HG02943 (cell line): ENCODE measurements around the gene POU3F3.

Source experiments
- ATAC-seq: cut with Tn5 transposase; IDR thresholded peaks from one replicate; pipeline ENCODE4 v1.9.1; 2021; ENCODE audit warnings: mild to moderate bottlenecking, low read depth, moderate library complexity; ENCODE audit not compliant: unreplicated experiment

Gene POU3F3

GRCh38 chr2:104853534-104854497 lies at the start of gene POU3F3:
POU3F3 (plus strand) TSS chr2:104854115; CDS start chr2:104855511, 1,396 bp downstream.
- ATAC-seq = no peak

GRCh38 chr2:104804148-104804890 lies 49.6 kb upstream of the POU3F3 start:
- ATAC-seq = no peak

GRCh38 chr2:104812286-104812685 lies 41.6 kb upstream of the POU3F3 start:
- no peak for ATAC-seq

- no peak for ATAC-seq
Measured at GRCh38 chr2:104816143-104816542, 37.8 kb upstream of the POU3F3 start.

GRCh38 chr2:104818264-104818663 lies 35.7 kb upstream of the POU3F3 start:
- no peak for ATAC-seq

GRCh38 chr2:104820126-104820525 lies 33.8 kb upstream of the POU3F3 start:
- no peak for ATAC-seq

GRCh38 chr2:104825124-104825865 lies 28.6 kb upstream of the POU3F3 start:
- no peak for ATAC-seq

GRCh38 chr2:104826016-104826415 lies 27.9 kb upstream of the POU3F3 start:
- no peak for ATAC-seq

- no peak for ATAC-seq
Measured at GRCh38 chr2:104831742-104832141, 22.2 kb upstream of the POU3F3 start.

GRCh38 chr2:104834431-104835153 lies 19.3 kb upstream of the POU3F3 start:
- ATAC-seq = no peak

GRCh38 chr2:104836265-104836664 lies 17.6 kb upstream of the POU3F3 start:
- ATAC-seq = no peak

- ATAC-seq = no peak
Measured at GRCh38 chr2:104836841-104837240, 17.1 kb upstream of the POU3F3 start.

- ATAC-seq = no peak
Measured at GRCh38 chr2:104840156-104840555, 13.8 kb upstream of the POU3F3 start.

- no peak for ATAC-seq
Measured at GRCh38 chr2:104840893-104841585, 12.9 kb upstream of the POU3F3 start.

- no peak for ATAC-seq
Measured at GRCh38 chr2:104841744-104842143, 12.2 kb upstream of the POU3F3 start.

- no peak for ATAC-seq
Measured at GRCh38 chr2:104844807-104845551, 8.9 kb upstream of the POU3F3 start.

- ATAC-seq = no peak
Measured at GRCh38 chr2:104845552-104845931, 8.4 kb upstream of the POU3F3 start.

GRCh38 chr2:104845946-104846785 lies 7.7 kb upstream of the POU3F3 start:
- no peak for ATAC-seq
